Subcutaneous adipose tissue (tissue), 4 donors: Measurements from ENCODE around the gene USP7. TPM values are rescaled to one million over a fixed set of nuclear protein-coding genes. Genes with fewer than 3 reads are reported as not detected.

Experiments used
- total RNA-seq, 4 donors: library from RNA; depleted of rRNA; stranded (reverse); fragments of >200 nt; gene quantifications; one replicate each; pipeline ENCODE4 v1.1.0, GENCODE V29; 2016
- TF ChIP-seq, protein P1 (sequence below): fragments of 450-650 bp; IDR thresholded peaks from one replicate; pipeline ENCODE4 v1.5.1; 2016; ENCODE audit warnings: low read depth, mild to moderate bottlenecking, control low read depth, antibody characterized with exemption, moderate library complexity

USP7 gene
- total RNA-seq = 100 to 1,000 TPM in 1 of 4 donors, 10 to 100 TPM in 3; 75.7 to 158 (median 85.1) TPM

DNA sequence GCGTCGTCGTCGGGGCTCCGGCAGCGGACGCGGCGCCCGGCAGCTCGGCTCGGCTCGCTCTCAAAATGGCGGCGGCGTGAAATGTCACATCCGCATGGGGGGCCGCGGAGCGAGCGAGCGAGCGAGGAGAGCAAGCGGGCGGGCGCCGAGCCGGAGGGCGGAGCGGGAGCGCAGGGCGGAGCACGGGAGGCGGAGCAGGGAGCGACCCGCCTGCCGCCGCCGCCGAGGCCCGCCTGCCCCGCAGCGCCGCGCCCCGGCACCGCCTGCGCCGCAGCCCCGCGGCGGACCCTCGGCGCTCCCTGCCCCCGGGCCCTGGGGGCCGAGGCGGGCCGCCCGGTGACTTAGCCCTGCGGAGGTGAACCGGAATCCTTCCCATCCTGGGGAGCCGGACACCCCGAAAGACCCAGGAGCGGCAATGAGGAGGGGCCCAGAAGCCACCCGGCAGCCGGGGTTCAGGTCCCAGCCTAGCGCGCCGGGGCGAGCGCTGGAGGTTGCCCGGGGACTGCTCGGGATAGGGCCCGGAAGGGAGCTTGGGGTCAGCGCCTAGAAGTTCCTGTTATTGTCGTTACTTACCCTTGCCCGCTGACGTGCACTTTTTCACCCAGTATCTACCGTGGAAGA is at the start of gene USP7:
TSS of gene USP7 (minus strand) at position 86 of the 621 bp plus-strand sequence. CDS start 621 bp downstream, outside the sequence.
- TF ChIP-seq, protein P1, sequence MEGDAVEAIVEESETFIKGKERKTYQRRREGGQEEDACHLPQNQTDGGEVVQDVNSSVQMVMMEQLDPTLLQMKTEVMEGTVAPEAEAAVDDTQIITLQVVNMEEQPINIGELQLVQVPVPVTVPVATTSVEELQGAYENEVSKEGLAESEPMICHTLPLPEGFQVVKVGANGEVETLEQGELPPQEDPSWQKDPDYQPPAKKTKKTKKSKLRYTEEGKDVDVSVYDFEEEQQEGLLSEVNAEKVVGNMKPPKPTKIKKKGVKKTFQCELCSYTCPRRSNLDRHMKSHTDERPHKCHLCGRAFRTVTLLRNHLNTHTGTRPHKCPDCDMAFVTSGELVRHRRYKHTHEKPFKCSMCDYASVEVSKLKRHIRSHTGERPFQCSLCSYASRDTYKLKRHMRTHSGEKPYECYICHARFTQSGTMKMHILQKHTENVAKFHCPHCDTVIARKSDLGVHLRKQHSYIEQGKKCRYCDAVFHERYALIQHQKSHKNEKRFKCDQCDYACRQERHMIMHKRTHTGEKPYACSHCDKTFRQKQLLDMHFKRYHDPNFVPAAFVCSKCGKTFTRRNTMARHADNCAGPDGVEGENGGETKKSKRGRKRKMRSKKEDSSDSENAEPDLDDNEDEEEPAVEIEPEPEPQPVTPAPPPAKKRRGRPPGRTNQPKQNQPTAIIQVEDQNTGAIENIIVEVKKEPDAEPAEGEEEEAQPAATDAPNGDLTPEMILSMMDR = no peak

DNA sequence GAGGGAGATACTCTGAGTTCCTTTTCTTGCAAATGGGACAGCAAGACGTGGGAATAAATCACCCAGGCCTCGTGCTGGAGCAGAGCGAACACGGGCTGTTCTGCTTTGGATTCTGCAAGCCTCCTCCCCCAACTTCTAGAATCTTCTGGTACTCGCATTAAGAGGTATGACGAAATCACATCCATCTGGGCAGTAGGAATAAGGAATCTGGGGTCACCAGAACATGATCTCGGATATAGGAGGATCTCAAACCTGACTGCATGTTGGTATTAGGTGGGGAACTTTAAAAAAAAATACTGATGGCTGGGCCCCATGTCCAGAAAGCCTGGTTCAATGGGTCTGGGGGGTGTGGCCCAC is 49.8 kb upstream of the USP7 start:
- TF ChIP-seq, protein P1 = no peak

DNA sequence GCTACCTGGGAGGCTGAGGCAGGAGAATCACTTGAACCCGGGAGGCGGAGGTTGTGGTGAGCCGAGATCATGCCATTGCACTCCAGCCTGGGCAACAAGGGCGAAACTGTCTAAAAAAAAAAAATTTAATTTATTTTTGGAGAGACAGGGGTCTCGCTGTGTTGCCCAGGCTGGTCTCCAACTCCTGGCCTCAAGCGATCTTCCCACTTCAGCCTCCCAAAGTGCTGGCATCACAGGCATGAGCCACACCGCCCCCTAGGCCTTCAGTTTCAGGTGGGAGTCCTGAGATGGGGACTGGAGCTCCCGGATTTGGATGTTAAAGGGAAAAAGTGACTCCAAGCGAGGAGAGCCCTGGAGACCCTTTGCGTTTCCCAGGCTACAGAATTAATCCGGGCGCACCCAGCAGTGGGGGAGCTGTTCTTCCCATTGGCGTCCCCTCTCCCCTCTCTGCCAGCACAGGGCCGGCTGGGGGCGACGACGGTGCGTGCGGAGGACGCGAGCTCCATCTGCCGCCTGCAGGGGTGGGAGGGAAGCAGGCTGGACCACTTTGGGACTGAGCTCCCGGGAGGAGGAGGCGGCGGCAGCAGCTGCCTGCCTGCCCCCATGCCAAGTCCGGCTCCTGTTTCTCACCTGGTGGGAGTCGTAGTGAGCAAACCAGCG is 49.3 kb upstream of the USP7 start:
- TF ChIP-seq, protein P1 = no peak

DNA sequence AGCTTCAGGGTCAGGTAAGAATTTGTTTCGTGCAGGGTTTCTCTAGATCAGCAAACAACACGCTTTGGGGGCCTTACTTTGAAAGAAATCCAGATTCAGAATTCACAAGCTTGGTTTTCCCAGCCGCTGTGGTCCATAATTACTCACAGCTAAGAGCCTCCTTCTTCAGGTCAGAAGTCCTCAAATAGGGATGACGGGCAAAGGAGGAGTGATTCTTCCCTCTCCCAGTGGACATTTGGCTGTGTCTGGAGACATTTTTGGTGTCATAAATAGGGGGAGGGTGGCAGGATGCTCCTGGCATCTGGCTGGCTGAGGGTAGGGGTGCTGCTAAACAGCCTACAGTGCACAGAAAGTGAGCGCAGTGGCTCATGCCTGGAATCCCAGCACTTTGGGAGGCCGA is 48.6 kb upstream of the USP7 start:
- TF ChIP-seq, protein P1 = no peak

DNA sequence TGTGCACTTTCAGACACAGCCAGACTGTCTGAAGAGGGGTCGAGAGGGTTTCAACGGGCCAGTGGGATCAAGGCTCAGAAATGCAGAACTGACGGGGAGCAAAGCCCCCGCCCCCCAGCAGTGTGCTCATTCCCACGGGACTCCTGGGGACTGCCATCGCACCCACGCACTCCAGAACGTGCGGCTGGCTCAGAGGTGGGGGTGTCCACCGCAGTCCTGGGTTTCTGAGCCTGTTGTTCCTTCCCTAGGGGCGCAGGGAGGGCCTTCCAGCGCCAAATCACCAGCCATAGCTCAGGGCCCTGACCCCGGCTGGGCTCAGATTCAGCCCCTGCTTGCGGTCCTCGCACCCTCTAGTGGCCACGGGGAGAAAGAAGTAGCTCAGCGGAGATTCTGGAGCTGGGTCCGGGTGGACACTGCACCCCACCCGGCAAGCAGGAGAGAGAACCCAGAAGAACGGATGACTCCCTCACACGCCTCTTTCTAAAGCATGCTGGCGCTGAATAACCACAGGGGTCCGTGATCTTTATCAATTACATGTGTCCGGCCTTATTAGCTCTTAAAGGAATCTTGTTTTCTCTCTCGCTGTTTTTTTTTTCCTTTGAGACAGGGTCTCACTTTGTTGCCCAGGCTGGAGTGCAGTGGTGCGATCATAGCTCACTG is 45.0 kb upstream of the USP7 start:
- TF ChIP-seq, protein P1 = no peak

DNA sequence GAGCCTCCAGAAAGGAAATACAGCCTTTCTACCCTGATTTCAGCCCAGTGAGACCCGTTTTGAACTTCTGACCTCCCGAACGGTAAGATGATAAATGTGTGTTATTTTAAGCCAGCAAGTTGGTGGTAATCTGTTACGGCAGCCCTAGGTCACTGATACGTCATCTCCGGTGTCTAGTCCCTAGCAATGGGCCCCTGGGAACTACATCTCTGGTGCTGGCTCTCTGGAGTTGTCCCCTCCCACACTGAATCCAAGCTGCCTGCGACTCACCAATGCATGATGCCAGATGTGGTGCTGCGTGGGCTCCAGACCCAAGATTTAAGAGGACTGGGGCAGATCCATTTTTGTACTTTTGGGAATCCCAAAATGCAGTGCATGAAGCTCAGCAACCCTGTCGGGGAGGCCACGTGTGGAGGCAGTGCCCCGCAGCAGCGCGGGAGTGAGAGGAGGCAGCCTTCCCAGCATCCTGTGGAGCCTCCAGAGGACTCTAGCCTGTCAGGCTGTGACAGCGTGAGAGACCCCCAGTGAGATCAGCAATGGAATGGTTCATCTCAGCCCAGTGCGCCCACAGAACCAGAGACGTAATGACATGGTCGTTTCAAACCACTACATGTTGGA is 43.6 kb upstream of the USP7 start:
- TF ChIP-seq, protein P1 = no peak

DNA sequence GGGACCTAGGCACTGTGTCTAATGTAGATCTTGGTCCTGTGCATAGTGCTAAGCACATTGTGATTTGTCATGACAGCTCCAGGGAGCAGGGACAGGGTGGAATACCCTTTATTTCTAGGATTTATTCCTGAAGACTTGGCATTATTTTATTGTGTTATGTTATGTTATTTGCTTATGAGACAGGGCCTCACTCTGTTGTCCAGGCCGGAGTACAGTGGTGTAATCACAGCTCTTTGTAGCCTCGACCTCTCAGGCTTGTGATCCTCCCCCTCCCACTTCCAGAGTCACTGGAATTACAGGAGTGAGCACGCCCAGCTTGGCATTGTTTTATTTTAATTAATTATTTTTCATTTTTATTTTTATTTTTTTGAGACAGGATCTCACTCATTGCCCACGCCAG is 40.5 kb upstream of the USP7 start:
- TF ChIP-seq, protein P1 = no peak
